Mesenchymal stem cell (in vitro differentiated cells and primary cell): ENCODE data around the gene SUN1.

Source experiments
- DNase-seq: peaks from one replicate; pipeline ENCODE4 v3.0.0-alpha.2; 2013
- H2AFZ ChIP-seq: one replicate; pipeline ENCODE4 v1.6.1; 2013; ENCODE audit warnings: low read depth, mild to moderate bottlenecking, control low read depth, inconsistent platforms, low read length, moderate library complexity
- H2AK5ac ChIP-seq: 2 replicates; pipeline ENCODE4 v1.6.1; 2013; ENCODE audit warnings: low read length, moderate library complexity, mild to moderate bottlenecking, inconsistent platforms; ENCODE audit not compliant: severe bottlenecking
- H2BK120ac ChIP-seq: one replicate; pipeline ENCODE4 v1.6.1; 2013; ENCODE audit warnings: low read depth, mild to moderate bottlenecking, inconsistent platforms, low read length, moderate library complexity
- H2BK12ac ChIP-seq, 2 experiments: one replicate each; pipeline ENCODE4 v1.6.1; 2013; ENCODE audit warnings: inconsistent platforms in 2 of 2, low read length in 2 of 2, mild to moderate bottlenecking in 2 of 2, moderate library complexity in 2 of 2, control low read depth in 1 of 2
- H2BK15ac ChIP-seq: one replicate; pipeline ENCODE4 v1.6.1; 2013; ENCODE audit warnings: mild to moderate bottlenecking, low read depth, inconsistent platforms; ENCODE audit not compliant: poor library complexity, severe bottlenecking
- H2BK5ac ChIP-seq: 2 replicates; pipeline ENCODE4 v1.6.1; 2013; ENCODE audit warnings: low read depth, mild to moderate bottlenecking, low read length, control low read depth, inconsistent platforms; ENCODE audit not compliant: poor library complexity, severe bottlenecking
- H3K14ac ChIP-seq, 2 experiments: one replicate each; pipeline ENCODE4 v1.6.1; 2013; ENCODE audit warnings: inconsistent platforms in 2 of 2, low read length in 2 of 2, control low read depth in 1 of 2, mild to moderate bottlenecking in 1 of 2, moderate library complexity in 1 of 2
- H3K18ac ChIP-seq, 2 experiments: one replicate each; pipeline ENCODE4 v1.6.1; 2013; ENCODE audit warnings: inconsistent platforms in 2 of 2, low read length in 2 of 2, control low read depth in 1 of 2, low read depth in 1 of 2, mild to moderate bottlenecking in 1 of 2
- H3K23ac ChIP-seq, 2 experiments: one replicate each; pipeline ENCODE4 v1.6.1; 2013; ENCODE audit warnings: inconsistent platforms in 2 of 2, low read length in 2 of 2, mild to moderate bottlenecking in 2 of 2, moderate library complexity in 2 of 2, control low read depth in 1 of 2
- H3K27ac ChIP-seq: 2 replicates; pipeline ENCODE4 v1.5.1; 2013; ENCODE audit warnings: mild to moderate bottlenecking, moderate library complexity, low read length, control low read depth, inconsistent platforms; ENCODE audit not compliant: poor library complexity, severe bottlenecking
- H3K27me3 ChIP-seq, 2 experiments: 2 replicates each; pipeline versions ENCODE4 v1.6.1 to v1.7.0; 2013; ENCODE audit warnings: low read length in 2 of 2, mild to moderate bottlenecking in 2 of 2, moderate library complexity in 2 of 2, control low read depth in 1 of 2, inconsistent platforms in 1 of 2; ENCODE audit not compliant: control insufficient read depth in 1 of 2, insufficient read depth in 1 of 2
- H3K36me3 ChIP-seq, 2 experiments: 2 replicates each; pipeline versions ENCODE4 v1.6.1 to v1.7.0; 2013; ENCODE audit warnings: low read length in 2 of 2, control low read depth in 1 of 2, inconsistent platforms in 1 of 2, low read depth in 1 of 2, mild to moderate bottlenecking in 1 of 2; ENCODE audit not compliant: insufficient read depth in 2 of 2, control insufficient read depth in 1 of 2
- H3K4ac ChIP-seq, 2 experiments: one replicate each; pipeline ENCODE4 v1.6.1; 2013; ENCODE audit warnings: inconsistent platforms in 2 of 2, low read length in 2 of 2, mild to moderate bottlenecking in 2 of 2, moderate library complexity in 2 of 2, control low read depth in 1 of 2, low read depth in 1 of 2
- H3K4me1 ChIP-seq: 2 replicates; pipeline ENCODE4 v1.6.1; 2013; ENCODE audit warnings: low read depth, low read length, control low read depth; ENCODE audit not compliant: control insufficient read depth, insufficient read depth
- H3K4me2 ChIP-seq: 2 replicates; pipeline ENCODE4 v1.6.1; 2013; ENCODE audit warnings: low read length, mild to moderate bottlenecking, inconsistent platforms; ENCODE audit not compliant: poor library complexity, severe bottlenecking
- H3K4me3 ChIP-seq, 2 experiments: 2 replicates each; pipeline versions ENCODE4 v1.5.1 to v1.7.0; 2013; ENCODE audit warnings: low read length in 2 of 2, mild to moderate bottlenecking in 2 of 2, control low read depth in 1 of 2, low read depth in 1 of 2; ENCODE audit not compliant: insufficient read depth in 1 of 2
- H3K79me1 ChIP-seq: replicated peaks from 2 replicates; pipeline ENCODE4 v1.6.1; 2013; ENCODE audit warnings: mild to moderate bottlenecking, control low read depth, low read length, inconsistent platforms; ENCODE audit not compliant: poor library complexity, severe bottlenecking
- H3K9ac ChIP-seq: 2 replicates; pipeline ENCODE4 v1.7.0; 2013; ENCODE audit warnings: mild to moderate bottlenecking, low read length, moderate library complexity
- H3K9me3 ChIP-seq: 2 replicates; pipeline ENCODE4 v1.7.0; 2013; ENCODE audit warnings: mild to moderate bottlenecking, low read length; ENCODE audit not compliant: control insufficient read depth
- H4K8ac ChIP-seq: one replicate; pipeline ENCODE4 v1.6.1; 2013; ENCODE audit warnings: inconsistent platforms, mild to moderate bottlenecking, low read length, moderate library complexity
- H4K91ac ChIP-seq: one replicate; pipeline ENCODE4 v1.6.1; 2013; ENCODE audit warnings: mild to moderate bottlenecking, low read length, inconsistent platforms
- WGBS: methylation state at CpG from one replicate; pipeline ENCODE4 v1.1.7; 2013; ENCODE audit warnings: mixed read lengths; 5-methylcytosine and 5-hydroxymethylcytosine counted together

Gene SUN1

DNA sequence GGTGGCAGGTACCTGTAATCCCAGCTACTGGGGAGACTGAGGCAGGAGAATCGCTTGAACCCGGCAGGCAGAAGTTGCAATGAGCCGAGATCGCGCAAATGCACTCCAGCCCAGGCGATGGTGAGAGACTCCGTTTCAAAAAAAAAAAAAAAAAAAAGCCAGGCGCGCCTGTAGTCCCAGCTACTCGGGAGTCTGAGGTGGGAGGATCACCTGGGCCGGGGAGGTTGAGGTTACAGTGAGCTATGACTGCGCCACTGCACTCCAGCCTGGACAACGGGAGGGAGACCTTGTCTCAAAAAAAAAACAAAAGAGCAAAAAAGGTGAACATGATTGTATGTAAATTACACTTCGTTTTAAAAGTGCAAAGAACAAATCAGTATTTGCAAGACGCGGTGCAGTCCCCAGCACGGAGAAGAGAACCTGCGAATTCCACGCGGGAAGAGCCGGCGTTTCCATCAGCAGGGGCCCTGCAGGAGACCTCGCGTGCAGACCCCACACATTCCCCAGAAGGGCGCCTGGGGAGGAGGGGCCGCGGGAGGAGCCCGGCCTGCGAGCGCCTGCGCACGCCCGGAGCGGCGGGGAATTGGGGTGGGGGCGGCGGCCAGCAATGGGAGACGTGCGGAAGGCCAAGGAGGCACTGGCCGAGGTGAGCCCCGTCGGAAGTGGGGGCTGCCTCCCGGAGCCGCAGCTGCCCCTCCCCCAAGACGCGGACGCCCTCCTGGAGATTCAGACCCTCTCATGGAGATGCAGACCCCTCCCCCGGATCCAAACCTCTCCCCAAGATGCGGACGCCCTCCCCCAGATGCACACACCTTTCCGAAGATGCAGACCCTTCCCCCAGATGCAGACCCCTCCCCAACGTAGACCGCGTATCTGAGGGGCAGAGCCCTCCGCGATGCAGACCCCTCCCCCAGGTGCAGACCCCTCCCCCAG lies 16.7 kb upstream of the SUN1 start:
- peak overlapping the region in 1 of 2 experiments; percentile 91 for H2BK12ac ChIP-seq
- WGBS: 15% methylated on average over 44 of the region's 56 CpGs
- peak overlapping the region; percentile 68 for H2AFZ ChIP-seq

DNA sequence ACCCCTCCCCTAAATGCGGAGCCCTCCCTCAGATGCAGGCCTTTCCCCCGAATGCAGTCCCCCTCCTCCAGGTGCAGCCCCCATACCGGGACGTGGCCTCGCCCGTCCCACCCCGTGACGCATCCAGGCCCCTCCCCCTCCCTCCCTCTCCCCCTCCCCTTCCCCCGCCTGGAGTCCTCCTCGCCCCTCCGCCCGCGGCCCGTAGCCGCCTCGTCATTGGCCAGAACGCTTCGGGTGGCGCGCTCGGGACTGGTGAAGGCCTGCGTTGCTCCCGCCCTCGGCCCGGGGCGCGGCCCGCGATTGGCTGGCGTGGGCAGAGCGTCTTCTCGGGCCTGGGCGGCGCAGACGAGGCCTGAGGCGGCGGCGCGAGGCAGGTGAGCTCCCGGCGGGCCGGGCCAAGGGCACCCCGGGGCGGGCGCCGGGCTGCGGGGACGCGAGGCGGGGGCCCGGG lies 16.0 kb upstream of the SUN1 start:
- peak; percentile 97 for DNase-seq
- Histone ChIP-seq H2AFZ (no peak overlapping the region), H2BK5ac (no peak overlapping the region), H3K23ac (no peak overlapping the region), H3K27me3 (no peaks in the 10 kb centered on the region), H3K79me1 (no peaks in the 10 kb centered on the region), H3K4me2 (peak overlapping the region; percentile 98), H3K4me3 (peak overlapping the region in 1 of 2 experiments; percentile 98), H3K14ac (no peak overlapping the region), H4K8ac (no peak overlapping the region), H3K9me3 (no peaks in the 10 kb centered on the region), H3K27ac (no peak overlapping the region), H3K18ac (peak overlapping the region; percentile 93 to 98), H2BK12ac (no peak overlapping the region), H2BK15ac (no peak overlapping the region), H2AK5ac (no peak overlapping the region), H3K4ac (no peak overlapping the region), H4K91ac (no peak overlapping the region), H3K9ac (peak overlapping the region; percentile 93), H2BK120ac (no peak overlapping the region), H3K4me1 (peaks cover 25% of the 10 kb centered on the region), H3K36me3 (no peaks in the 10 kb centered on the region)
- 1% methylated on average over 26 of the region's 51 CpGs for WGBS

More for the DNA sequence above, 16.7 kb upstream of the SUN1 start:
- no peaks in the 10 kb centered on the region for H3K27me3 ChIP-seq
- no peak overlapping the region for H2BK5ac ChIP-seq
- H3K27ac ChIP-seq: peak overlapping the region; percentile 44
- no peaks in the 10 kb centered on the region for H3K79me1 ChIP-seq
- peak overlapping the region; percentile 30 for H4K91ac ChIP-seq
- no peaks in the 10 kb centered on the region for H3K36me3 ChIP-seq
- no peak overlapping the region for H2AK5ac ChIP-seq
- peak overlapping the region; percentile 84 for H2BK15ac ChIP-seq
- peak; percentile 68 for DNase-seq
- peak overlapping the region; percentile 98 for H3K4me2 ChIP-seq
- peak overlapping the region; percentile 68 to 76 for H3K4me3 ChIP-seq
- peak overlapping the region; percentile 47 to 84 for H3K4ac ChIP-seq
- peak overlapping the region in 1 of 2 experiments; percentile 75 for H3K14ac ChIP-seq
- peak overlapping the region; percentile 77 for H3K9ac ChIP-seq
- no peak overlapping the region for H3K23ac ChIP-seq
- peak overlapping the region; percentile 56 for H2BK120ac ChIP-seq
- peak overlapping the region; percentile 93 to 98 for H3K18ac ChIP-seq
- H3K4me1 ChIP-seq: peaks cover 25% of the 10 kb centered on the region
- peak overlapping the region; percentile 99 for H4K8ac ChIP-seq
- H3K9me3 ChIP-seq: no peaks in the 10 kb centered on the region

DNA sequence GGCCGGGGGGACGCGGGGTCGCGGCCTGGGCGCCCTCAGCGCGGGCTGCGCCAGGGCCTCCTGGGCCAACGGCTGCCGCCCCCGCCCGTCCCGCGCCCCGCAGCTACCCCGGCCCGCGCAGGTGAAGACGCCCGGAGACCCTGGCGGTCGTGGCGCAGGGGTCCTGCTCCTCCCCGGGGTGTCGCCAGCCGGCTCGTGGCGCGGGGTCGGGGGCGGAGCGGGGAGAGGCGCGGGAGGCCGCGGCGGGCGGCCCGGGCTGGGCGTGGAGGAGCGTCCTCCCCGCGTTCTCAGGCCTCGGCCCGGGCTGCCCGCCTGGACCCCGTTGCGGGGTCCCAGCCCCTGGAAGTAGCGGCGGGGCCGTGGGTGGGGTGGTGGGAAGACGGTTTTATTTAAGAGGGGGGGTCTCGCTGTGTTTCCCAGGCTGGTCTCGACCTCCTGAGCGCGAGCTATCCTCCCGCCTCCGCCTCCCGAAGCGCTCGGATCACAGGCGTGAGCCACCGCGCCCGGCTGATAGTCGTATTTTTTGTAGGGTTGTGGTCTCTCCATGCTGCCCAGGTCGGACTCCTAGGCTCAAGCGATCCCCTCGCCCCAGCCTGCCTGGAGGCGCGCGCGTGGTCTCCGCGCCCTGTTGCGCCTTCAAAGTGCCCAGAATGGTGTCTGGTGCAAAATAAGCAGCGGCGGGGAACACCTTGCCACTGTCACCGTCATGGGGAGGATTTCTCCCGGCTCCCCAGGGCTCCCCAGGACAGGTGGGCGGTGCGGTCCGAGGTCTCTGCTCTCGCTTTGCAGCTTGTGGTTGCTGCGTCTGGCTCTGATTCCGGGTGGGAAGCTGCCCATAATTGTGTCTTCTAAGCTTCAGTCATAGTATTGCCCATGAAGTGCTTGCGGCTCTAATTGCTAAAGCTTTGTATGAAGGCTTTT lies 15.3 kb upstream of the SUN1 start:
- under 1% methylated on average over 60 of the region's 88 CpGs for WGBS
- no peaks in the 10 kb centered on the region for H3K79me1 ChIP-seq
- peak overlapping the region; percentile 48 for H2BK15ac ChIP-seq
- peak overlapping the region; percentile 93 for H3K9ac ChIP-seq
- H3K36me3 ChIP-seq: no peaks in the 10 kb centered on the region
- H3K4me3 ChIP-seq: peak overlapping the region; percentile 98
- H4K8ac ChIP-seq: no peak overlapping the region
- no peak overlapping the region for H3K23ac ChIP-seq
- no peak overlapping the region for H2AK5ac ChIP-seq
- no peak overlapping the region for H4K91ac ChIP-seq
- H3K4ac ChIP-seq: peak overlapping the region; percentile 28 to 60
- no peak overlapping the region for H2BK120ac ChIP-seq
- peak; percentile 54 for DNase-seq
- H3K4me1 ChIP-seq: peaks cover 24% of the 10 kb centered on the region
- H3K18ac ChIP-seq: peak overlapping the region in 1 of 2 experiments; percentile 83
- no peak overlapping the region for H2BK5ac ChIP-seq
- H3K4me2 ChIP-seq: peak overlapping the region; percentile 95
- H3K27me3 ChIP-seq: no peaks in the 10 kb centered on the region
- no peak overlapping the region for H2AFZ ChIP-seq
- no peak overlapping the region for H3K27ac ChIP-seq
- H3K14ac ChIP-seq: peak overlapping the region in 1 of 2 experiments; percentile 92
- H2BK12ac ChIP-seq: peak overlapping the region in 1 of 2 experiments; percentile 59
- H3K9me3 ChIP-seq: no peaks in the 10 kb centered on the region
